WTC11 (cell line): ENCODE data around the gene WFDC12. TPM values are rescaled to one million over a fixed set of nuclear protein-coding genes. Genes with fewer than 3 reads are reported as not detected.

Experiments used
- CBFB ChIP-seq: sonication (generic); formaldehyde crosslinking; IDR thresholded peaks from 2 replicates; pipeline ENCODE4 v1.8.1; 2022; ENCODE audit warnings: mild to moderate bottlenecking, low read depth, missing genetic modification reagents
- FOXP1 ChIP-seq: sonication (generic); formaldehyde crosslinking; IDR thresholded peaks from 2 replicates; pipeline ENCODE4 v1.8.0; 2022; ENCODE audit warnings: missing genetic modification reagents, mild to moderate bottlenecking, moderate library complexity, borderline replicate concordance
- JAZF1 ChIP-seq: fragments of 250-450 bp; sonication (Bioruptor Pico); IDR thresholded peaks from 2 replicates; pipeline ENCODE4 v1.9.0; 2021; ENCODE audit warnings: moderate library complexity, mild to moderate bottlenecking, inconsistent platforms
- NFYB ChIP-seq: sonication (generic); formaldehyde crosslinking; conservative IDR thresholded peaks from 2 replicates; pipeline ENCODE4 v1.8.0; 2022; ENCODE audit warnings: low read depth, missing genetic modification reagents
- NR3C1 ChIP-seq: sonication (generic); formaldehyde crosslinking; conservative IDR thresholded peaks from 2 replicates; pipeline ENCODE4 v1.8.1; 2023; ENCODE audit warnings: low read depth, mild to moderate bottlenecking, missing genetic modification reagents
- RORB ChIP-seq: fragments of 250-450 bp; sonication (Bioruptor Pico); IDR thresholded peaks from 2 replicates; pipeline ENCODE4 v1.9.0; 2021; ENCODE audit warnings: mild to moderate bottlenecking
- SMAD3 ChIP-seq: sonication (generic); formaldehyde crosslinking; IDR thresholded peaks from 2 replicates; pipeline ENCODE4 v1.8.0; 2022; ENCODE audit warnings: missing genetic modification reagents, mild to moderate bottlenecking, borderline replicate concordance
- SMAD4 ChIP-seq: sonication (generic); formaldehyde crosslinking; IDR thresholded peaks from 2 replicates; pipeline ENCODE4 v1.8.0; 2022; ENCODE audit warnings: mild to moderate bottlenecking, missing genetic modification reagents
- TEAD1 ChIP-seq: sonication (generic); formaldehyde crosslinking; IDR thresholded peaks from 2 replicates; pipeline ENCODE4 v1.8.0; 2022; ENCODE audit warnings: mild to moderate bottlenecking, missing genetic modification reagents
- ZNF232 ChIP-seq: sonication (generic); formaldehyde crosslinking; IDR thresholded peaks from 2 replicates; pipeline ENCODE4 v1.8.0; 2022; ENCODE audit warnings: mild to moderate bottlenecking, missing genetic modification reagents
- ZNF423 ChIP-seq: fragments of 250-450 bp; sonication (Bioruptor Pico); IDR thresholded peaks from 2 replicates; pipeline ENCODE4 v2.1.2; 2022; ENCODE audit warnings: mild to moderate bottlenecking, moderate library complexity
- total RNA-seq: library from RNA; stranded (reverse); gene quantifications from 3 replicates; pipeline ENCODE4 v1.2.3, GENCODE V29; 2021
- TF ChIP-seq, protein P1 (sequence below): fragments of 250-450 bp; sonication (Bioruptor Pico); IDR thresholded peaks from 2 replicates; pipeline ENCODE4 v1.9.0; 2021; ENCODE audit warnings: mild to moderate bottlenecking, borderline replicate concordance
- TF ChIP-seq, protein P2 (sequence below): sonication (generic); formaldehyde crosslinking; IDR thresholded peaks from 2 replicates; pipeline ENCODE4 v1.8.0; 2022; ENCODE audit warnings: mild to moderate bottlenecking, missing genetic modification reagents
- TF ChIP-seq, protein P3 (sequence below): sonication (generic); formaldehyde crosslinking; IDR thresholded peaks from 2 replicates; pipeline ENCODE4 v1.8.1; 2023; ENCODE audit warnings: mild to moderate bottlenecking, missing genetic modification reagents
- TF ChIP-seq, protein P4 (sequence below): sonication (generic); formaldehyde crosslinking; IDR thresholded peaks from 2 replicates; pipeline ENCODE4 v1.8.1; 2023; ENCODE audit warnings: mild to moderate bottlenecking, missing genetic modification reagents
- TF ChIP-seq, protein P5 (sequence below): fragments of 200-600 bp; IDR thresholded peaks from 2 replicates; pipeline ENCODE4 v1.8.0; 2022; ENCODE audit warnings: antibody characterized with exemption
- TF ChIP-seq, protein P6 (sequence below): sonication (generic); formaldehyde crosslinking; IDR thresholded peaks from 2 replicates; pipeline ENCODE4 v1.8.1; 2023; ENCODE audit warnings: mild to moderate bottlenecking, moderate library complexity, missing genetic modification reagents
- TF ChIP-seq, protein P7 (sequence below): sonication (generic); formaldehyde crosslinking; IDR thresholded peaks from 2 replicates; pipeline ENCODE4 v1.8.0; 2022; ENCODE audit warnings: mild to moderate bottlenecking, missing genetic modification reagents
- TF ChIP-seq, protein P8 (sequence below): fragments of 250-450 bp; sonication (Bioruptor Pico); IDR thresholded peaks from 2 replicates; pipeline ENCODE4 v1.9.0; 2021; ENCODE audit warnings: mild to moderate bottlenecking
- TF ChIP-seq, protein P9 (sequence below): sonication (generic); formaldehyde crosslinking; IDR thresholded peaks from 2 replicates; pipeline ENCODE4 v1.8.0; 2023; ENCODE audit warnings: missing genetic modification reagents, mild to moderate bottlenecking, borderline replicate concordance

The WFDC12 gene
- total RNA-seq, 1 experiment from 2014 or later = not detected

DNA sequence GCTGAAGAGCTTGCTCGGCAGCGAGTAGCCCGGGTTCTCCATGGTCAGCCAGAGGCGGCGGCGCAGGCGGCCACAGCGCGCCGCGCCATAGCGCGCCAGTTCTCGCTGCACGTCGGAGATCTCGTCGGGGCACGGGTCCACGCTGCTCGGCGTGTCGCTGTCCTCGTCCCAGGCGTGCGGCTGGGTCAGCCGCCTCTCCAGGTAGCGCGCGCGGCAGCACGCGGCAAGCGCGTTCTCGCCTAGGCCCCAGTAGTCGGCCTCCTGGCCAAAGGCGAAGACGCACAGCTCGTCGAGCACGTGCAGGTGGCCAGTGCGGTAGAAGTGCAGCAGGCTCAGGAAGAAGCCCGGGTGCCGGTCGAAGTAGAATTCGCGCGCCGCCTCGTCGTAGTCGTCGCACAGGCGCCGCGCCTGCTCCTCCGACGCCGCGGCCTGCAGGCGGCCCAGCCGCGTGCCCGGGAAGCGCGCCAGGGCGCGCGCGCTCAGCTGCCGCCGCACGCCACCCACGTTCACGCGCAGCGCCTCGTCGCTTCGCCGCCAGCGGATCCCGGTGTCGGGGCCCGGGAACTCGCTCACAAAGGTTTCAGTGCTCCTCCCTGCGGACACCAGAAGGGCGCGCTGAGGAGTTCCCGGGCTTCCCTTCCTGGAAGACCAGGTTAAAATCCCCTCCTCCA, 26.0 kb downstream of the WFDC12 start (continued):
- TF ChIP-seq, protein P1, sequence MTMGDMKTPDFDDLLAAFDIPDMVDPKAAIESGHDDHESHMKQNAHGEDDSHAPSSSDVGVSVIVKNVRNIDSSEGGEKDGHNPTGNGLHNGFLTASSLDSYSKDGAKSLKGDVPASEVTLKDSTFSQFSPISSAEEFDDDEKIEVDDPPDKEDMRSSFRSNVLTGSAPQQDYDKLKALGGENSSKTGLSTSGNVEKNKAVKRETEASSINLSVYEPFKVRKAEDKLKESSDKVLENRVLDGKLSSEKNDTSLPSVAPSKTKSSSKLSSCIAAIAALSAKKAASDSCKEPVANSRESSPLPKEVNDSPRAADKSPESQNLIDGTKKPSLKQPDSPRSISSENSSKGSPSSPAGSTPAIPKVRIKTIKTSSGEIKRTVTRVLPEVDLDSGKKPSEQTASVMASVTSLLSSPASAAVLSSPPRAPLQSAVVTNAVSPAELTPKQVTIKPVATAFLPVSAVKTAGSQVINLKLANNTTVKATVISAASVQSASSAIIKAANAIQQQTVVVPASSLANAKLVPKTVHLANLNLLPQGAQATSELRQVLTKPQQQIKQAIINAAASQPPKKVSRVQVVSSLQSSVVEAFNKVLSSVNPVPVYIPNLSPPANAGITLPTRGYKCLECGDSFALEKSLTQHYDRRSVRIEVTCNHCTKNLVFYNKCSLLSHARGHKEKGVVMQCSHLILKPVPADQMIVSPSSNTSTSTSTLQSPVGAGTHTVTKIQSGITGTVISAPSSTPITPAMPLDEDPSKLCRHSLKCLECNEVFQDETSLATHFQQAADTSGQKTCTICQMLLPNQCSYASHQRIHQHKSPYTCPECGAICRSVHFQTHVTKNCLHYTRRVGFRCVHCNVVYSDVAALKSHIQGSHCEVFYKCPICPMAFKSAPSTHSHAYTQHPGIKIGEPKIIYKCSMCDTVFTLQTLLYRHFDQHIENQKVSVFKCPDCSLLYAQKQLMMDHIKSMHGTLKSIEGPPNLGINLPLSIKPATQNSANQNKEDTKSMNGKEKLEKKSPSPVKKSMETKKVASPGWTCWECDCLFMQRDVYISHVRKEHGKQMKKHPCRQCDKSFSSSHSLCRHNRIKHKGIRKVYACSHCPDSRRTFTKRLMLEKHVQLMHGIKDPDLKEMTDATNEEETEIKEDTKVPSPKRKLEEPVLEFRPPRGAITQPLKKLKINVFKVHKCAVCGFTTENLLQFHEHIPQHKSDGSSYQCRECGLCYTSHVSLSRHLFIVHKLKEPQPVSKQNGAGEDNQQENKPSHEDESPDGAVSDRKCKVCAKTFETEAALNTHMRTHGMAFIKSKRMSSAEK (CRISPR knock-in tag) = peak; percentile 73; the same call in 1 of the 2 replicates
- TF ChIP-seq SMAD3 (CRISPR knock-in tag) = peak; percentile 87; the same call in 1 of the 2 replicates
- peak; percentile 97 for TF ChIP-seq ZNF232
- TF ChIP-seq JAZF1 (CRISPR knock-in tag) = no peak
- peak; percentile 63 for TF ChIP-seq NFYB (CRISPR knock-in tag)
- TF ChIP-seq, protein P2, sequence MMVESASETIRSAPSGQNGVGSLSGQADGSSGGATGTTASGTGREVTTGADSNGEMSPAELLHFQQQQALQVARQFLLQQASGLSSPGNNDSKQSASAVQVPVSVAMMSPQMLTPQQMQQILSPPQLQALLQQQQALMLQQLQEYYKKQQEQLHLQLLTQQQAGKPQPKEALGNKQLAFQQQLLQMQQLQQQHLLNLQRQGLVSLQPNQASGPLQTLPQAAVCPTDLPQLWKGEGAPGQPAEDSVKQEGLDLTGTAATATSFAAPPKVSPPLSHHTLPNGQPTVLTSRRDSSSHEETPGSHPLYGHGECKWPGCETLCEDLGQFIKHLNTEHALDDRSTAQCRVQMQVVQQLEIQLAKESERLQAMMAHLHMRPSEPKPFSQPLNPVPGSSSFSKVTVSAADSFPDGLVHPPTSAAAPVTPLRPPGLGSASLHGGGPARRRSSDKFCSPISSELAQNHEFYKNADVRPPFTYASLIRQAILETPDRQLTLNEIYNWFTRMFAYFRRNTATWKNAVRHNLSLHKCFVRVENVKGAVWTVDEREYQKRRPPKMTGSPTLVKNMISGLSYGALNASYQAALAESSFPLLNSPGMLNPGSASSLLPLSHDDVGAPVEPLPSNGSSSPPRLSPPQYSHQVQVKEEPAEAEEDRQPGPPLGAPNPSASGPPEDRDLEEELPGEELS (CRISPR knock-in tag) = peak; percentile 93
- TF ChIP-seq, protein P3, sequence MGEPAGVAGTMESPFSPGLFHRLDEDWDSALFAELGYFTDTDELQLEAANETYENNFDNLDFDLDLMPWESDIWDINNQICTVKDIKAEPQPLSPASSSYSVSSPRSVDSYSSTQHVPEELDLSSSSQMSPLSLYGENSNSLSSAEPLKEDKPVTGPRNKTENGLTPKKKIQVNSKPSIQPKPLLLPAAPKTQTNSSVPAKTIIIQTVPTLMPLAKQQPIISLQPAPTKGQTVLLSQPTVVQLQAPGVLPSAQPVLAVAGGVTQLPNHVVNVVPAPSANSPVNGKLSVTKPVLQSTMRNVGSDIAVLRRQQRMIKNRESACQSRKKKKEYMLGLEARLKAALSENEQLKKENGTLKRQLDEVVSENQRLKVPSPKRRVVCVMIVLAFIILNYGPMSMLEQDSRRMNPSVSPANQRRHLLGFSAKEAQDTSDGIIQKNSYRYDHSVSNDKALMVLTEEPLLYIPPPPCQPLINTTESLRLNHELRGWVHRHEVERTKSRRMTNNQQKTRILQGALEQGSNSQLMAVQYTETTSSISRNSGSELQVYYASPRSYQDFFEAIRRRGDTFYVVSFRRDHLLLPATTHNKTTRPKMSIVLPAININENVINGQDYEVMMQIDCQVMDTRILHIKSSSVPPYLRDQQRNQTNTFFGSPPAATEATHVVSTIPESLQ (CRISPR knock-in tag) = no peak
- no peak for TF ChIP-seq CBFB (CRISPR knock-in tag)
- TF ChIP-seq RORB (CRISPR knock-in tag) = no peak
- peak; percentile 98 for TF ChIP-seq TEAD1 (CRISPR knock-in tag)
- no peak for TF ChIP-seq ZNF423 (CRISPR knock-in tag)
- TF ChIP-seq, protein P4, sequence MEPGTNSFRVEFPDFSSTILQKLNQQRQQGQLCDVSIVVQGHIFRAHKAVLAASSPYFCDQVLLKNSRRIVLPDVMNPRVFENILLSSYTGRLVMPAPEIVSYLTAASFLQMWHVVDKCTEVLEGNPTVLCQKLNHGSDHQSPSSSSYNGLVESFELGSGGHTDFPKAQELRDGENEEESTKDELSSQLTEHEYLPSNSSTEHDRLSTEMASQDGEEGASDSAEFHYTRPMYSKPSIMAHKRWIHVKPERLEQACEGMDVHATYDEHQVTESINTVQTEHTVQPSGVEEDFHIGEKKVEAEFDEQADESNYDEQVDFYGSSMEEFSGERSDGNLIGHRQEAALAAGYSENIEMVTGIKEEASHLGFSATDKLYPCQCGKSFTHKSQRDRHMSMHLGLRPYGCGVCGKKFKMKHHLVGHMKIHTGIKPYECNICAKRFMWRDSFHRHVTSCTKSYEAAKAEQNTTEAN (CRISPR knock-in tag) = peak; percentile 87
- TF ChIP-seq, protein P5, sequence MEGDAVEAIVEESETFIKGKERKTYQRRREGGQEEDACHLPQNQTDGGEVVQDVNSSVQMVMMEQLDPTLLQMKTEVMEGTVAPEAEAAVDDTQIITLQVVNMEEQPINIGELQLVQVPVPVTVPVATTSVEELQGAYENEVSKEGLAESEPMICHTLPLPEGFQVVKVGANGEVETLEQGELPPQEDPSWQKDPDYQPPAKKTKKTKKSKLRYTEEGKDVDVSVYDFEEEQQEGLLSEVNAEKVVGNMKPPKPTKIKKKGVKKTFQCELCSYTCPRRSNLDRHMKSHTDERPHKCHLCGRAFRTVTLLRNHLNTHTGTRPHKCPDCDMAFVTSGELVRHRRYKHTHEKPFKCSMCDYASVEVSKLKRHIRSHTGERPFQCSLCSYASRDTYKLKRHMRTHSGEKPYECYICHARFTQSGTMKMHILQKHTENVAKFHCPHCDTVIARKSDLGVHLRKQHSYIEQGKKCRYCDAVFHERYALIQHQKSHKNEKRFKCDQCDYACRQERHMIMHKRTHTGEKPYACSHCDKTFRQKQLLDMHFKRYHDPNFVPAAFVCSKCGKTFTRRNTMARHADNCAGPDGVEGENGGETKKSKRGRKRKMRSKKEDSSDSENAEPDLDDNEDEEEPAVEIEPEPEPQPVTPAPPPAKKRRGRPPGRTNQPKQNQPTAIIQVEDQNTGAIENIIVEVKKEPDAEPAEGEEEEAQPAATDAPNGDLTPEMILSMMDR = no peak
- TF ChIP-seq, protein P6, sequence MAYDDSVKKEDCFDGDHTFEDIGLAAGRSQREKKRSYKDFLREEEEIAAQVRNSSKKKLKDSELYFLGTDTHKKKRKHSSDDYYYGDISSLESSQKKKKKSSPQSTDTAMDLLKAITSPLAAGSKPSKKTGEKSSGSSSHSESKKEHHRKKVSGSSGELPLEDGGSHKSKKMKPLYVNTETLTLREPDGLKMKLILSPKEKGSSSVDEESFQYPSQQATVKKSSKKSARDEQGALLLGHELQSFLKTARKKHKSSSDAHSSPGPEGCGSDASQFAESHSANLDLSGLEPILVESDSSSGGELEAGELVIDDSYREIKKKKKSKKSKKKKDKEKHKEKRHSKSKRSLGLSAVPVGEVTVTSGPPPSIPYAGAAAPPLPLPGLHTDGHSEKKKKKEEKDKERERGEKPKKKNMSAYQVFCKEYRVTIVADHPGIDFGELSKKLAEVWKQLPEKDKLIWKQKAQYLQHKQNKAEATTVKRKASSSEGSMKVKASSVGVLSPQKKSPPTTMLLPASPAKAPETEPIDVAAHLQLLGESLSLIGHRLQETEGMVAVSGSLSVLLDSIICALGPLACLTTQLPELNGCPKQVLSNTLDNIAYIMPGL (CRISPR knock-in tag) = peak; percentile 92
- peak; percentile 95 for TF ChIP-seq SMAD4
- TF ChIP-seq FOXP1 = peak; percentile 99
- TF ChIP-seq, protein P7, sequence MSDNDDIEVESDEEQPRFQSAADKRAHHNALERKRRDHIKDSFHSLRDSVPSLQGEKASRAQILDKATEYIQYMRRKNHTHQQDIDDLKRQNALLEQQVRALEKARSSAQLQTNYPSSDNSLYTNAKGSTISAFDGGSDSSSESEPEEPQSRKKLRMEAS = peak; percentile 98
- TF ChIP-seq, protein P8, sequence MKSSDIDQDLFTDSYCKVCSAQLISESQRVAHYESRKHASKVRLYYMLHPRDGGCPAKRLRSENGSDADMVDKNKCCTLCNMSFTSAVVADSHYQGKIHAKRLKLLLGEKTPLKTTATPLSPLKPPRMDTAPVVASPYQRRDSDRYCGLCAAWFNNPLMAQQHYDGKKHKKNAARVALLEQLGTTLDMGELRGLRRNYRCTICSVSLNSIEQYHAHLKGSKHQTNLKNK (CRISPR knock-in tag) = no peak
- TF ChIP-seq, protein P9, sequence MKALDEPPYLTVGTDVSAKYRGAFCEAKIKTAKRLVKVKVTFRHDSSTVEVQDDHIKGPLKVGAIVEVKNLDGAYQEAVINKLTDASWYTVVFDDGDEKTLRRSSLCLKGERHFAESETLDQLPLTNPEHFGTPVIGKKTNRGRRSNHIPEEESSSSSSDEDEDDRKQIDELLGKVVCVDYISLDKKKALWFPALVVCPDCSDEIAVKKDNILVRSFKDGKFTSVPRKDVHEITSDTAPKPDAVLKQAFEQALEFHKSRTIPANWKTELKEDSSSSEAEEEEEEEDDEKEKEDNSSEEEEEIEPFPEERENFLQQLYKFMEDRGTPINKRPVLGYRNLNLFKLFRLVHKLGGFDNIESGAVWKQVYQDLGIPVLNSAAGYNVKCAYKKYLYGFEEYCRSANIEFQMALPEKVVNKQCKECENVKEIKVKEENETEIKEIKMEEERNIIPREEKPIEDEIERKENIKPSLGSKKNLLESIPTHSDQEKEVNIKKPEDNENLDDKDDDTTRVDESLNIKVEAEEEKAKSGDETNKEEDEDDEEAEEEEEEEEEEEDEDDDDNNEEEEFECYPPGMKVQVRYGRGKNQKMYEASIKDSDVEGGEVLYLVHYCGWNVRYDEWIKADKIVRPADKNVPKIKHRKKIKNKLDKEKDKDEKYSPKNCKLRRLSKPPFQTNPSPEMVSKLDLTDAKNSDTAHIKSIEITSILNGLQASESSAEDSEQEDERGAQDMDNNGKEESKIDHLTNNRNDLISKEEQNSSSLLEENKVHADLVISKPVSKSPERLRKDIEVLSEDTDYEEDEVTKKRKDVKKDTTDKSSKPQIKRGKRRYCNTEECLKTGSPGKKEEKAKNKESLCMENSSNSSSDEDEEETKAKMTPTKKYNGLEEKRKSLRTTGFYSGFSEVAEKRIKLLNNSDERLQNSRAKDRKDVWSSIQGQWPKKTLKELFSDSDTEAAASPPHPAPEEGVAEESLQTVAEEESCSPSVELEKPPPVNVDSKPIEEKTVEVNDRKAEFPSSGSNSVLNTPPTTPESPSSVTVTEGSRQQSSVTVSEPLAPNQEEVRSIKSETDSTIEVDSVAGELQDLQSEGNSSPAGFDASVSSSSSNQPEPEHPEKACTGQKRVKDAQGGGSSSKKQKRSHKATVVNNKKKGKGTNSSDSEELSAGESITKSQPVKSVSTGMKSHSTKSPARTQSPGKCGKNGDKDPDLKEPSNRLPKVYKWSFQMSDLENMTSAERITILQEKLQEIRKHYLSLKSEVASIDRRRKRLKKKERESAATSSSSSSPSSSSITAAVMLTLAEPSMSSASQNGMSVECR (CRISPR knock-in tag) = peak; percentile 99
- no peak for TF ChIP-seq NR3C1 (CRISPR knock-in tag)
